ENCODE results near the gene INPP5J.

INPP5J gene

GRCh38 chr22:31118046-31118820 lies 4.5 kb upstream of the INPP5J start:
- TF ChIP-seq CTCF (conservative IDR thresholded peaks at IDR 0.05; ENCODE audit: low read depth, low read length), result no peak
- no peak for DNase-seq (ENCODE audit: low read depth)

GRCh38 chr22:31119026-31119717 lies 3.6 kb upstream of the INPP5J start:
- TF ChIP-seq CTCF (conservative IDR thresholded peaks at IDR 0.05; ENCODE audit: low read depth, low read length), result no peak
- H3K4me3 ChIP-seq (ENCODE audit: low read length), result no peak overlapping the region
- DNase-seq (ENCODE audit: low read depth), result no peak

More at GRCh38 chr22:31118046-31118820, 4.5 kb upstream of the INPP5J start:
- no peak overlapping the region for H3K4me3 ChIP-seq (ENCODE audit: low read length)

GRCh38 chr22:31120230-31120629 lies 2.5 kb upstream of the INPP5J start:
- no peak for TF ChIP-seq CTCF (conservative IDR thresholded peaks at IDR 0.05; ENCODE audit: low read depth, low read length)
- DNase-seq (ENCODE audit: low read depth), result no peak
- no peak overlapping the region for H3K4me3 ChIP-seq (ENCODE audit: low read length)

GRCh38 chr22:31120642-31121041 lies 2.1 kb upstream of the INPP5J start:
- DNase-seq (ENCODE audit: low read depth), result no peak
- no peak for TF ChIP-seq CTCF (conservative IDR thresholded peaks at IDR 0.05; ENCODE audit: low read depth, low read length)
- no peak overlapping the region for H3K4me3 ChIP-seq (ENCODE audit: low read length)

- TF ChIP-seq CTCF (conservative IDR thresholded peaks at IDR 0.05; ENCODE audit: low read depth, low read length), result no peak
- no peak for DNase-seq (ENCODE audit: low read depth)
- H3K4me3 ChIP-seq (ENCODE audit: low read length), result no peak overlapping the region
These were observed 1.4 kb upstream of the INPP5J start for GRCh38 chr22:31121403-31121802.

GRCh38 chr22:31122196-31122531 lies 602 bp upstream of the INPP5J start:
- DNase-seq (ENCODE audit: low read depth), result no peak
- TF ChIP-seq CTCF (conservative IDR thresholded peaks at IDR 0.05; ENCODE audit: low read depth, low read length), result no peak
- no peak overlapping the region for H3K4me3 ChIP-seq (ENCODE audit: low read length)

GRCh38 chr22:31123292-31123602 lies 481 bp downstream of the INPP5J start:
- TF ChIP-seq CTCF (conservative IDR thresholded peaks at IDR 0.05; ENCODE audit: low read depth, low read length), result no peak
- no peak for DNase-seq (ENCODE audit: low read depth)
- peak overlapping the region; percentile 70 for H3K4me3 ChIP-seq (ENCODE audit: low read length)
